SU-DHL-6 (cell line): ENCODE data around the gene CAMK2D.

Experiments
- EZH2phosphoT487 ChIP-seq: fragments of 200-600 bp; sonication (generic), shearing (Covaris generic); conservative IDR thresholded peaks from 2 replicates; pipeline ENCODE4 v1.6.1; 2018; ENCODE audit warnings: mild to moderate bottlenecking, antibody characterized with exemption, low read length, moderate library complexity, mixed read lengths
- TF ChIP-seq, protein P1 (sequence below): fragments of 200-600 bp; sonication (generic); IDR thresholded peaks from one replicate; pipeline ENCODE4 v1.5.1; 2017; ENCODE audit warnings: antibody characterized with exemption, mild to moderate bottlenecking, low read length, moderate library complexity; ENCODE audit not compliant: insufficient read depth, poor library complexity, severe bottlenecking

DNA sequence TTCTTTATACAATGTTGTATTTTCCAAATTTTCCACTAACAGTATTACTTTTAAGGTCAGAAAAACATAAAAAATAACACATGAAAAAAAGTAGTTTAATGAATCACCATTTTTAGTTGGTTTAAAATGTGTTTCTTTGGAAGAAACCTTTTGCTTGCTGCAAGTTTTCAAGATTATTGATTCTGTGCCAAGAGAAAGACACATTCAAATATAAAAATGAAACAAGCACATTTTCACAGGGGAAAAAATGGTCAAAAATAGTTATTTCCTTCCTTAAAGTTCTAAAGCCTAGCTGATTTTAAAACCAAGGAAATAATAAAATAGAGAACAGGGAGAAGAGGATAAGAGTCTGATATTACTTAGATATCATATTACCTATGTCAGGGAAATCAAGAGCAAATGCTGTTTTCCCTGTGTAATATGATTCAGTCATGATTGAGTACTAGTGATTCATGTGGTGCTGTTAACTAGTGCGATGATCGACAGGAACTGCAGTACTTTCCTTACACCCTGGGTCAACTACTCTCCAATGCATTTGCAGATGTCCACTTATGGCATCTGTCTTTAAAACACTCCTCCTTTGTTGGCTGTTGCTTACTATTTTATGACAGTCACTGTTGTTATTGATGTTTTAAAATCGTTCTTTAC lies 103.8 kb downstream of the CAMK2D start:
- TF ChIP-seq, protein P1, sequence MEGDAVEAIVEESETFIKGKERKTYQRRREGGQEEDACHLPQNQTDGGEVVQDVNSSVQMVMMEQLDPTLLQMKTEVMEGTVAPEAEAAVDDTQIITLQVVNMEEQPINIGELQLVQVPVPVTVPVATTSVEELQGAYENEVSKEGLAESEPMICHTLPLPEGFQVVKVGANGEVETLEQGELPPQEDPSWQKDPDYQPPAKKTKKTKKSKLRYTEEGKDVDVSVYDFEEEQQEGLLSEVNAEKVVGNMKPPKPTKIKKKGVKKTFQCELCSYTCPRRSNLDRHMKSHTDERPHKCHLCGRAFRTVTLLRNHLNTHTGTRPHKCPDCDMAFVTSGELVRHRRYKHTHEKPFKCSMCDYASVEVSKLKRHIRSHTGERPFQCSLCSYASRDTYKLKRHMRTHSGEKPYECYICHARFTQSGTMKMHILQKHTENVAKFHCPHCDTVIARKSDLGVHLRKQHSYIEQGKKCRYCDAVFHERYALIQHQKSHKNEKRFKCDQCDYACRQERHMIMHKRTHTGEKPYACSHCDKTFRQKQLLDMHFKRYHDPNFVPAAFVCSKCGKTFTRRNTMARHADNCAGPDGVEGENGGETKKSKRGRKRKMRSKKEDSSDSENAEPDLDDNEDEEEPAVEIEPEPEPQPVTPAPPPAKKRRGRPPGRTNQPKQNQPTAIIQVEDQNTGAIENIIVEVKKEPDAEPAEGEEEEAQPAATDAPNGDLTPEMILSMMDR, result no peak
- no peak for TF ChIP-seq EZH2phosphoT487
